Neural cell (in vitro differentiated cells): ENCODE results near the gene MGAT5.

ENCODE experiments used
- CTCF ChIP-seq: fragments of 450-650 bp; IDR thresholded peaks from 2 replicates; pipeline ENCODE4 v1.5.1; 2014; ENCODE audit warnings: antibody characterized with exemption, mild to moderate bottlenecking, moderate library complexity; ENCODE audit not compliant: poor library complexity, severe bottlenecking
- POLR2AphosphoS5 ChIP-seq: IDR thresholded peaks from 2 replicates; pipeline ENCODE4 v1.6.1; 2012
- REST ChIP-seq: IDR thresholded peaks from 2 replicates; pipeline ENCODE4 v1.6.1; 2012; ENCODE audit warnings: borderline replicate concordance
- TAF1 ChIP-seq: IDR thresholded peaks from 2 replicates; pipeline ENCODE4 v1.6.1; 2012; ENCODE audit warnings: low read depth

- TF ChIP-seq CTCF (no peak), TAF1 (no peak), REST (no peak), POLR2AphosphoS5 (no peak)
These were observed 22.7 kb downstream of the MGAT5 start for GRCh38 chr2:134276381-134277172.
